Testis (tissue), 3 donors: ENCODE data around the gene GNPAT. TPM values are rescaled to one million over a fixed set of nuclear protein-coding genes. Genes with fewer than 3 reads are reported as not detected.

ENCODE experiments used
- DNase-seq: peaks from one replicate; pipeline ENCODE4 v3.0.0-alpha.2; 2019
- H3K27ac ChIP-seq, 2 donors: fragments of 200-600 bp; sonication (generic); one replicate each; pipeline ENCODE4 v1.5.1; 2019
- H3K27me3 ChIP-seq: fragments of 200-600 bp; sonication (generic); one replicate; pipeline ENCODE4 v1.5.1; 2019
- H3K36me3 ChIP-seq: fragments of 200-600 bp; sonication (generic); one replicate; pipeline ENCODE4 v1.5.1; 2017; ENCODE audit warnings: low read depth; ENCODE audit errors: missing control alignments
- H3K4me1 ChIP-seq: fragments of 200-600 bp; sonication (generic); one replicate; pipeline ENCODE4 v1.5.1; 2019
- H3K4me3 ChIP-seq, 2 donors: fragments of 200-600 bp; sonication (generic); one replicate each; pipeline ENCODE4 v1.5.1; 2017 to 2019
- H3K9me3 ChIP-seq: fragments of 200-600 bp; sonication (generic); one replicate; pipeline ENCODE4 v1.5.1; 2017
- POLR2A ChIP-seq: fragments of 450-650 bp; IDR thresholded peaks from one replicate; pipeline ENCODE4 v1.6.1; 2017; ENCODE audit warnings: antibody characterized with exemption, mild to moderate bottlenecking, moderate library complexity
- WGBS, 2 donors: methylation state at CpG; one replicate each; pipeline ENCODE4 v1.1.5; 2018; 5-methylcytosine and 5-hydroxymethylcytosine counted together
- intact Hi-C: fragments of 100-400 bp; cut with DNase I; formaldehyde crosslinking; loops from one replicate; pipeline ENCODE4 v1.15.1; 2023; ENCODE audit warnings: low total_unique reads
- polyA plus RNA-seq: library from polyadenylated mRNA; stranded (reverse); fragments of 350-450 nt; fragmentation: Illumina TruSeq; extraction: RNeasy Lipid Tissue Mini Kit (QIAGEN cat#74804); gene quantifications from one replicate; pipeline ENCODE4 v1.2.3, GENCODE V29; 2014; ENCODE audit warnings: low read depth, low replicate concordance; ENCODE audit not compliant: insufficient read depth
- total RNA-seq, 2 donors: library from RNA; depleted of rRNA; stranded (reverse); fragments of >200 nt; gene quantifications; one replicate each; pipeline ENCODE4 v1.2.3, GENCODE V29; 2016
- TF ChIP-seq, protein P1 (sequence below), 3 experiments: fragments of 450-650 bp in 2 of 3; fragments of 200-600 bp in 1 of 3; sonication (generic) in 1 of 3; IDR thresholded peaks; one replicate each; pipeline ENCODE4 v1.5.1; 2016 to 2019; ENCODE audit warnings: antibody characterized with exemption in 3 of 3, mild to moderate bottlenecking in 2 of 3, moderate library complexity in 1 of 3

GNPAT gene
- total and polyA plus RNA-seq, 3 donors from 2014 or later: 35.0 to 71.9 (median 43.5) TPM

DNA sequence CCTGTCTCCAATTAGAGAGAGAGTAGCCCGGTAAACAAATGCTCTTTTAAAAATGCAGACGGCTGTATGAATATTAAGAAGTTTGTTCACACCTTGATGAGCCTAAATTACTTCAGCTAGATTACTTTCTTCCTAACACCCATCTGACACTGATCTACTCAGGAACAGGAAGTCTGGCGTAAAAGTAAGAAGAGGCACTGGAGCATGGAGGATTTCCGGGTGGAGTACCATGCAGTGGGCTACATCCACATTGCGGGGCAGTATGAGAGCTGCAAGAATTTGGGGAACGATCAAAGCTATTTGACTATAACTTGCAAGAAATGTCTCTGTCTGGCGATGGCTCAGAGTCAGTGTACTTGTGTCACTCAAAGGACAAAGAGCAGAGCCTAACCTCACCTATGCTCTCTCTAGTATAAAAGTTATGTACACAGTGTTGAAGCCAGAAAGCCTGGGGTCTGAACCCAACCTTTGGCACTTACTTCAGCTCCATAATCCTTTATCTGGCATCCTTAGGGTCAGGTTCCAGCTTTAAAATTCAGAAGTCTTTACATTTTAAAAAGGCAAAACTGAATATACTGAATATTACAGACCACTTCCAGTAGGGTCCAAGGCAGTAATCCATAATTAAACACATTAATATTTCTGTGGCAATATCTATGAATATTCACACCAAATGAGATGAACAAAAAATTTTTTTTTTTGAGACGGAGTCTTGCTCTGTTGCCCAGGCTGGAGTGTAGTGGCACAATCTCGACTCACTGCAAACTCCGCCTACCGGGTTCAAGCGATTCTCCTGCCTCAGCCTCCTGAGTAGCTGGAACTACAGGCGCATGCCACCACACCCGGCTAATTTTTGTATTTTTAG is 7.9 kb upstream of the GNPAT start:
- DNase-seq: no peak
- Histone ChIP-seq H3K27ac (no peak overlapping the region), H3K4me3 (no peak overlapping the region), H3K36me3 (no peaks in the 10 kb centered on the region), H3K27me3 (no peaks in the 10 kb centered on the region), H3K9me3 (no peaks in the 10 kb centered on the region), H3K4me1 (no peaks in the 10 kb centered on the region)
- no peak for TF ChIP-seq POLR2A
- TF ChIP-seq, protein P1, sequence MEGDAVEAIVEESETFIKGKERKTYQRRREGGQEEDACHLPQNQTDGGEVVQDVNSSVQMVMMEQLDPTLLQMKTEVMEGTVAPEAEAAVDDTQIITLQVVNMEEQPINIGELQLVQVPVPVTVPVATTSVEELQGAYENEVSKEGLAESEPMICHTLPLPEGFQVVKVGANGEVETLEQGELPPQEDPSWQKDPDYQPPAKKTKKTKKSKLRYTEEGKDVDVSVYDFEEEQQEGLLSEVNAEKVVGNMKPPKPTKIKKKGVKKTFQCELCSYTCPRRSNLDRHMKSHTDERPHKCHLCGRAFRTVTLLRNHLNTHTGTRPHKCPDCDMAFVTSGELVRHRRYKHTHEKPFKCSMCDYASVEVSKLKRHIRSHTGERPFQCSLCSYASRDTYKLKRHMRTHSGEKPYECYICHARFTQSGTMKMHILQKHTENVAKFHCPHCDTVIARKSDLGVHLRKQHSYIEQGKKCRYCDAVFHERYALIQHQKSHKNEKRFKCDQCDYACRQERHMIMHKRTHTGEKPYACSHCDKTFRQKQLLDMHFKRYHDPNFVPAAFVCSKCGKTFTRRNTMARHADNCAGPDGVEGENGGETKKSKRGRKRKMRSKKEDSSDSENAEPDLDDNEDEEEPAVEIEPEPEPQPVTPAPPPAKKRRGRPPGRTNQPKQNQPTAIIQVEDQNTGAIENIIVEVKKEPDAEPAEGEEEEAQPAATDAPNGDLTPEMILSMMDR (IDR thresholded peaks at IDR 0.05): no peak
- intact Hi-C loops: no loop called here
- WGBS, 2 donors: 93% methylated on average over 14 of the region's 14 CpGs

DNA sequence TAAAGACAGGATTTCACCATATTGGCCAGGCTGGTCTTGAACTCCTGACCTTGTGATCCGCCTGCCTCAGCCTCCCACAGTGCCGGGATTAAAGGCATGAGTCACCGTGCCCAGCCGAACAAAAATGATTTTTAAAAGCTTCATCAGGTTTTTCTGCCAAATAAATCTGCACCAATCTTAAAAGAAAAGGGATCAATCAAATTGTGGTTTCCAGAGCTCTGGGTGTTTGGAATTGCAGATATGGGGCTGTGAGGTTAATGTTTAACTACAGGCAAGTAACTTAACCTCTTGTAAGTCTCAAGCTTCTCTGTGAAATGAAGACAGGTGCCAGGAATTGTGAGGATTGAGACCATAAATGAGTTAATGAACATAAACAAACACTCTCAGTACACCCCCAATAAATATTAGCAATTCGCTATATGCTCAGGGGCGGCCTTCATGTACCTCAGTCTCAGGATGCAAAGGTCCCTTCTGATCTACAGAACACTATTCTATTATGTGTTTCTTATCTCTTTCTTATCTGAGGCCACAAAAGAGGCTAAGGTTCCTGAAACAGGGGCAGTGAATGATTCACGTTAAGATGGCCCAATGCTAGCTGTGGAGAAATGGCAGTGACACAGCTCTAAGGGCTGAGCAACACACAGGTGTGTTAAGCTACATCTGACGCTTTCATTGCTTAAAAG is 7.1 kb upstream of the GNPAT start:
- Histone ChIP-seq H3K4me3 (no peak overlapping the region), H3K9me3 (no peaks in the 10 kb centered on the region), H3K27me3 (no peaks in the 10 kb centered on the region), H3K4me1 (no peaks in the 10 kb centered on the region), H3K36me3 (no peaks in the 10 kb centered on the region), H3K27ac (no peak overlapping the region)
- intact Hi-C loops: no loop called here
- no peak for DNase-seq
- TF ChIP-seq POLR2A: no peak
- TF ChIP-seq, protein P1 (IDR thresholded peaks at IDR 0.05): no peak
- WGBS, 2 donors: 85% methylated on average over 8 of the region's 8 CpGs

DNA sequence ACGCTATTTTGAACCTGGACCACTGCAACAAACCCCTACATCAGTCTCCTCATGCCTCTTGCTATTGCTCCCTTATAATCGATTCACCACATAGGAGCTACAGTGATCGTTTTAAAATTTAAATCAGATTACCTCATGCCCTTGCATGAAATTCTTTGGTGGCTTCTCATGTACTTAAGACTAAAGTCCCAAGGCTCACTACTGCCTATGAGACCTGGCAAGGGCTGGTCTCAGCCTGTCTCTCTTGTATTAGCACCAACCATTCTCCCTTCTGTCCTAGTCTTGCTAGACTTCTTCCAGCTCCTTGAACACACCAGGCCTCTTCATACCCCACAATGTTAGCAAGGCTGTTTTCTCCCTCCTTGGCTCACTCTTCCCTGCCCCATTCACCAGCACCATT is 6.5 kb upstream of the GNPAT start:
- intact Hi-C loops: no loop called here
- TF ChIP-seq POLR2A: no peak
- TF ChIP-seq, protein P1 (IDR thresholded peaks at IDR 0.05): no peak
- H3K4me3 ChIP-seq: no peak overlapping the region
- no peaks in the 10 kb centered on the region for H3K36me3 ChIP-seq
- WGBS, 2 donors: 89 to 99% methylated on average over 3 of the region's 3 CpGs
- DNase-seq: no peak
- no peak overlapping the region for H3K27ac ChIP-seq
- H3K27me3 ChIP-seq: no peaks in the 10 kb centered on the region
- H3K4me1 ChIP-seq: no peaks in the 10 kb centered on the region
- no peaks in the 10 kb centered on the region for H3K9me3 ChIP-seq

DNA sequence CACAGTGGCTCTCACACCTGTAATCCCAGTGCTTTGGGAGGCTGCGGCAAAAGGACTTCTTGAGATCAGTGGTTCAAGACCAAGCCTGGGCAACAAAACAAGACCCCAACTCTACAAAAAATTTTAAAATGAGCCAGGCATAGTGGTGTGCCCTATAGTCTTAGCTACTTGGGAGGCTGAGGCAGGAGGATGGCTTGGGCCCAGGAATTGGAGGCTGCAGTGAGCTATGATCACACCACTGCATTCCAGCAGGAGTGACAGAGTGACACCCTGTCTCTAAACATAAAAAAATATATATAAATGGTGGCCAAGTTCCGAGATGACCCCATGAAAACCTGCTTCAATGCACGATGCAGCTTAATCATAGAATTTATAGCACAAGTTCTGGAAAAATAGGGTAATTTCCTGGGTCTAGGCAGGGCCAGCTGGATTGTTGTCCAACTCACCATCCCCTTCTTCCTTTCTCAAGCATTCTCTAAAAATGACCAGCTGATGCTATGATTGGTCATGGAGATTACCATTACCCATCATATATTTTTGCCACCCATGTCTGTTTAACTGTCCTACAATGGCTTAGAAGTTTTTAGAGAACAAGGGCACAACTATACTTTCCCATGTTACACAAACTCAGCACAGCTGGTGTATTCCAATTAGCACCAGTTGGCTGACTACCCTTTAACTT is 5.3 kb upstream of the GNPAT start:
- intact Hi-C loops: no loop called here

More for the DNA sequence above, 5.3 kb upstream of the GNPAT start:
- H3K9me3 ChIP-seq: no peaks in the 10 kb centered on the region
- no peak overlapping the region for H3K27ac ChIP-seq
- no peak for DNase-seq
- TF ChIP-seq, protein P1 (IDR thresholded peaks at IDR 0.05): no peak
- no peak for TF ChIP-seq POLR2A
- no peak overlapping the region for H3K4me3 ChIP-seq
- WGBS, 2 donors: 87 to 92% methylated on average over 3 of the region's 3 CpGs
- no peaks in the 10 kb centered on the region for H3K36me3 ChIP-seq
- no peaks in the 10 kb centered on the region for H3K27me3 ChIP-seq
- no peaks in the 10 kb centered on the region for H3K4me1 ChIP-seq
